Rectal smooth muscle tissue (tissue), 1 donor: ENCODE data around the gene MRPL55.

Source experiments
- H3K27ac ChIP-seq: one replicate; pipeline ENCODE4 v1.7.0; 2013; ENCODE audit warnings: low read depth, low read length, inconsistent platforms
- H3K27me3 ChIP-seq: one replicate; pipeline ENCODE4 v1.7.0; 2013; ENCODE audit warnings: low read length; ENCODE audit not compliant: control insufficient read depth, insufficient read depth
- H3K36me3 ChIP-seq: one replicate; pipeline ENCODE4 v1.7.0; 2013; ENCODE audit warnings: low read length; ENCODE audit not compliant: control insufficient read depth, insufficient read depth
- H3K4me1 ChIP-seq: one replicate; pipeline ENCODE4 v1.7.0; 2013; ENCODE audit warnings: low read length; ENCODE audit not compliant: control insufficient read depth, insufficient read depth
- H3K4me3 ChIP-seq: one replicate; pipeline ENCODE4 v1.7.0; 2013; ENCODE audit warnings: low read length
- H3K9ac ChIP-seq: one replicate; pipeline ENCODE4 v1.7.0; 2013; ENCODE audit warnings: low read length

MRPL55 gene

GRCh38 chr1:228144993-228145343, 35.9 kb upstream of the MRPL55 start:
- Histone ChIP-seq H3K36me3 (peaks cover 21% of the 10 kb centered on the region), H3K27ac (no peak overlapping the region), H3K9ac (no peak overlapping the region), H3K4me3 (no peak overlapping the region), H3K27me3 (no peaks in the 10 kb centered on the region), H3K4me1 (peaks cover 26% of the 10 kb centered on the region)

GRCh38 chr1:228144193-228144992, 35.3 kb upstream of the MRPL55 start:
- no peaks in the 10 kb centered on the region for H3K27me3 ChIP-seq
- H3K4me3 ChIP-seq = no peak overlapping the region
- peaks cover 22% of the 10 kb centered on the region for H3K4me1 ChIP-seq
- peaks cover 21% of the 10 kb centered on the region for H3K36me3 ChIP-seq
- no peak overlapping the region for H3K9ac ChIP-seq
- H3K27ac ChIP-seq = no peak overlapping the region

- Histone ChIP-seq H3K4me1 (peaks cover 17% of the 10 kb centered on the region), H3K27me3 (no peaks in the 10 kb centered on the region), H3K27ac (no peak overlapping the region), H3K4me3 (no peak overlapping the region), H3K9ac (no peak overlapping the region), H3K36me3 (peaks cover 21% of the 10 kb centered on the region)
Observed at GRCh38 chr1:228143480-228144192, 34.5 kb upstream of the MRPL55 start.

GRCh38 chr1:228142701-228143136, 33.6 kb upstream of the MRPL55 start:
- H3K4me3 ChIP-seq = no peak overlapping the region
- H3K27me3 ChIP-seq = no peaks in the 10 kb centered on the region
- H3K4me1 ChIP-seq = peaks cover 17% of the 10 kb centered on the region
- H3K36me3 ChIP-seq = peaks cover 20% of the 10 kb centered on the region
- no peak overlapping the region for H3K27ac ChIP-seq
- no peak overlapping the region for H3K9ac ChIP-seq

- Histone ChIP-seq H3K27me3 (no peaks in the 10 kb centered on the region), H3K36me3 (peaks cover 16% of the 10 kb centered on the region), H3K4me3 (peak overlapping the region; percentile 80), H3K27ac (no peak overlapping the region), H3K9ac (peak overlapping the region; percentile 2), H3K4me1 (peaks cover 17% of the 10 kb centered on the region)
Observed at GRCh38 chr1:228142155-228142691, 33.1 kb upstream of the MRPL55 start.

- Histone ChIP-seq H3K36me3 (peaks cover 10% of the 10 kb centered on the region), H3K4me1 (peaks cover 17% of the 10 kb centered on the region), H3K27me3 (no peaks in the 10 kb centered on the region), H3K4me3 (peak overlapping the region; percentile 80), H3K27ac (peak overlapping the region; percentile 98), H3K9ac (peak overlapping the region; percentile 95)
Observed at GRCh38 chr1:228141226-228142044, 32.3 kb upstream of the MRPL55 start.

- Histone ChIP-seq H3K27ac (peak overlapping the region; percentile 98), H3K4me1 (peaks cover 17% of the 10 kb centered on the region), H3K27me3 (no peaks in the 10 kb centered on the region), H3K4me3 (peak overlapping the region; percentile 80), H3K9ac (peak overlapping the region; percentile 95), H3K36me3 (peaks cover 4% of the 10 kb centered on the region)
Observed at GRCh38 chr1:228140724-228141225, 31.7 kb upstream of the MRPL55 start.

- Histone ChIP-seq H3K27me3 (no peaks in the 10 kb centered on the region), H3K4me3 (peak within 1 kb of the TSS; percentile 80), H3K4me1 (peaks cover 17% of the 10 kb centered on the region), H3K36me3 (no peaks in the 10 kb centered on the region), H3K9ac (peak within 1 kb of the TSS; percentile 95), H3K27ac (peak within 1 kb of the TSS; percentile 98)
Observed at GRCh38 chr1:228139931-228140723, 31.0 kb upstream of the MRPL55 start, which contains the start of gene GUK1. Gene GUK1 (plus strand): TSS chr1:228140279. CDS start chr1:228140303, 24 bp downstream.

- H3K4me1 ChIP-seq = peaks cover 17% of the 10 kb centered on the region
- H3K36me3 ChIP-seq = no peaks in the 10 kb centered on the region
- H3K27me3 ChIP-seq = no peaks in the 10 kb centered on the region
- H3K4me3 ChIP-seq = peak overlapping the region; percentile 80
- H3K27ac ChIP-seq = peak overlapping the region; percentile 98
- peak overlapping the region; percentile 36 for H3K9ac ChIP-seq
Observed at GRCh38 chr1:228139406-228139930, 30.4 kb upstream of the MRPL55 start.

- H3K4me3 ChIP-seq = no peak overlapping the region
- H3K36me3 ChIP-seq = no peaks in the 10 kb centered on the region
- H3K4me1 ChIP-seq = peaks cover 11% of the 10 kb centered on the region
- H3K27me3 ChIP-seq = no peaks in the 10 kb centered on the region
- H3K9ac ChIP-seq = no peak overlapping the region
- H3K27ac ChIP-seq = no peak overlapping the region
Observed at GRCh38 chr1:228136901-228137300, 27.8 kb upstream of the MRPL55 start.

- no peaks in the 10 kb centered on the region for H3K36me3 ChIP-seq
- no peaks in the 10 kb centered on the region for H3K4me1 ChIP-seq
- no peaks in the 10 kb centered on the region for H3K27me3 ChIP-seq
- no peak overlapping the region for H3K27ac ChIP-seq
- H3K4me3 ChIP-seq = no peak overlapping the region
- H3K9ac ChIP-seq = no peak overlapping the region
Observed at GRCh38 chr1:228134591-228134990, 25.5 kb upstream of the MRPL55 start.
